CD8-positive, alpha-beta memory T cell (primary cell): Measurements from ENCODE around the gene CCDC158. TPM values are rescaled to one million over a fixed set of nuclear protein-coding genes. Genes with fewer than 3 reads are reported as not detected.

Experiments used
- CTCF ChIA-PET: fragments of 350-600 bp; sonication (Branson Sonifier 250); formaldehyde crosslinking; loops from one replicate; lab custom pipeline; 2021; ENCODE audit warnings: antibody characterized with exemption; lab: Charles Lee
- POLR2A ChIA-PET: fragments of 350-600 bp; sonication (Branson Sonifier 250); formaldehyde crosslinking; loops from one replicate; lab custom pipeline; 2021; ENCODE audit warnings: antibody characterized with exemption; lab: Charles Lee
- DNase-seq, 5 donors: peaks; one replicate each; pipeline versions ENCODE4 v3.0.0 to v3.0.0-alpha.2; 2020 to 2022; ENCODE audit warnings: mixed read lengths in 1 of 5
- H3K27ac ChIP-seq: one replicate; pipeline ENCODE4 v1.7.0; 2013; ENCODE audit warnings: low read depth, mild to moderate bottlenecking, low read length, moderate library complexity
- H3K27me3 ChIP-seq: 2 replicates; pipeline ENCODE4 v1.7.0; 2013; ENCODE audit warnings: low read length, mild to moderate bottlenecking; ENCODE audit not compliant: insufficient read depth, poor library complexity, severe bottlenecking
- H3K36me3 ChIP-seq: 2 replicates; pipeline ENCODE4 v1.7.0; 2013; ENCODE audit warnings: mild to moderate bottlenecking, low read length, moderate library complexity; ENCODE audit not compliant: insufficient read depth
- H3K4me1 ChIP-seq: 2 replicates; pipeline ENCODE4 v1.7.0; 2013; ENCODE audit warnings: mild to moderate bottlenecking, low read length, moderate library complexity; ENCODE audit not compliant: insufficient read depth
- H3K4me3 ChIP-seq: 2 replicates; pipeline ENCODE4 v1.7.0; 2013; ENCODE audit warnings: mild to moderate bottlenecking, low read length
- H3K9me3 ChIP-seq: 2 replicates; pipeline ENCODE4 v1.7.0; 2013; ENCODE audit warnings: mild to moderate bottlenecking, low read length
- H3K27ac Mint-ChIP-seq, 8 donors: one replicate each; pipeline ENCODE4 v1.8.0; 2020 to 2021; ENCODE audit warnings: mixed read lengths in 8 of 8, mild to moderate bottlenecking in 6 of 8, inconsistent platforms in 3 of 8, moderate library complexity in 3 of 8
- H3K27me3 Mint-ChIP-seq, 2 donors: one replicate each; pipeline ENCODE4 v1.8.0; 2020 to 2021; ENCODE audit warnings: mixed read lengths in 2 of 2, mild to moderate bottlenecking in 1 of 2, moderate library complexity in 1 of 2
- H3K36me3 Mint-ChIP-seq, 3 donors: one replicate each; pipeline ENCODE4 v1.8.0; 2020 to 2021; ENCODE audit warnings: mixed read lengths in 3 of 3, inconsistent platforms in 1 of 3, mild to moderate bottlenecking in 1 of 3
- H3K4me1 Mint-ChIP-seq, 3 donors: one replicate each; pipeline ENCODE4 v1.8.0; 2020 to 2021; ENCODE audit warnings: mixed read lengths in 3 of 3, inconsistent platforms in 1 of 3, mild to moderate bottlenecking in 1 of 3
- H3K4me3 Mint-ChIP-seq, 7 donors: one replicate each; pipeline ENCODE4 v1.8.0; 2020 to 2021; ENCODE audit warnings: mixed read lengths in 7 of 7, mild to moderate bottlenecking in 6 of 7, moderate library complexity in 4 of 7, inconsistent platforms in 2 of 7
- H3K9me3 Mint-ChIP-seq, 5 donors: one replicate each; pipeline ENCODE4 v1.8.0; 2020 to 2022; ENCODE audit warnings: mixed read lengths in 5 of 5, mild to moderate bottlenecking in 3 of 5, moderate library complexity in 2 of 5, inconsistent platforms in 1 of 5
- polyA plus RNA-seq: library from polyadenylated mRNA; unstranded; fragments of 300-500 nt; fragmentation: Illumina TruSeq; gene quantifications from one replicate; pipeline ENCODE4 v1.2.3, GENCODE V29; 2021
- total RNA-seq, 2 experiments: library from RNA; stranded (reverse); gene quantifications; one replicate each; pipeline ENCODE4 v1.2.3, GENCODE V29; 2021

CCDC158 gene
- total and polyA plus RNA-seq, 3 experiments from 2014 or later: not detected

DNA sequence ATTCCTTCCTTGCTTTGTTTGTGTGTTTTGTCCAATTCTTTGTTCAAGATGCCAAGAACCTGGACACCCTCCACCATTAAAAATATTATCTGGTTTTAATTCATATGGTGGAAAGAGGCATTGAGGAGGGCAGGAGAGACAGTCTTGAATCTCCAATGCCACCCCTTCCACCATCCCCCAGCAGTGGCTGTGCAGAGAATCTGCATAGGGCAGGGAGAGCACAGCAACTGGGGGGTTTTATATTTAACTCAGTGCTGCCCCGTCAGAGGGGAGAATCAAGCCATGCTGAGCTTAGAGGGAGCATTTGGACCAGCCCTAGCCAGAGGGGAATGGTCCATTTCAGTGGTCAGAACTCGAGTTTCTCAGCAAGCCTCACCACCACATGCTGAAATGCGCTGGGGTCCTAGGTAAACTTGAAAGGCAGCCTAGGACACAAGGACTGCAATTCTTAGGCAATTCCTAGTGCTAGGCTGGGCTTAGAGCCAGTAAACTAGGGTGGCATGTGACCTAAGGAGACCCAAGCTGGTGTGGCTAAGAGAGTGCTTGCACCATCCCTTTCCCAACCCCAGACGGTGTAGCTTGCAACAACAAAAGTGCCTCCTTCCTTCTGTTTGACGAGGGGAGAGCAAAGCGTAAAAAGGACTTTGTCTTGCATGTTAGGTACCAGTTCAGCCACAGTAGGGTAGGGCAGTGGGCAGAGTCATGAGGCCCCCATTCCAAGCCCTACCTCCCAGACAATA, 34.2 kb downstream of the CCDC158 start:
- H3K27ac ChIP-seq: no peak overlapping the region
- Mint-ChIP-seq H3K27ac (no peak overlapping the region), H3K4me1 (no peaks in the 10 kb centered on the region), H3K9me3 (peaks cover 9 to 24% (median 18%) of the 10 kb centered on the region in 5 donors), H3K4me3 (no peak overlapping the region), H3K36me3 (peaks cover 0 to 8% (median 0%) of the 10 kb centered on the region in 3 donors), H3K27me3 (peaks cover 8 to 55% of the 10 kb centered on the region in 2 donors)
- CTCF ChIA-PET: no interaction called here
- H3K27me3 ChIP-seq: peaks cover 4% of the 10 kb centered on the region
- POLR2A ChIA-PET: no interaction called here
- no peak for DNase-seq
- no peaks in the 10 kb centered on the region for H3K36me3 ChIP-seq
- H3K4me1 ChIP-seq: no peaks in the 10 kb centered on the region
- no peaks in the 10 kb centered on the region for H3K9me3 ChIP-seq
- no peak overlapping the region for H3K4me3 ChIP-seq

DNA sequence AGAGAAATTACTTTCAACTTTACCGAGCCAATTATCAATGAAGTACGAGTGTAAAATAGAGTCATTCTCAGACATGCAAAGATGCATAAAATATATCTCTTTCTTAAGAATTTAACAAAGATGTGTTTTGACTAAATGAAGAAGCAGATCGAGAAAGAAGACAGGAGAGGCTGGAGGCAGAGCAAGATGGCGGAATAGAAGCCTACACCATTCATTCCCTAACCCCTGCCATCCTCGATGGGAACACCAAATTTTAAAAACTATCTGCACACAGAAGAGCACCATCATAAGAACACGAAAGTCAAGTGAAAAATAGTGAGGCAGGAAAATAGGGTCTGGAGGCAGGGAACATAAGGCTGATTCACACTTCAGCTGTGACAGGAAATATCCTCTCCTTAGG, 35.0 kb downstream of the CCDC158 start:
- H3K36me3 Mint-ChIP-seq: peaks cover 0 to 8% (median 0%) of the 10 kb centered on the region in 3 donors
- POLR2A ChIA-PET: no interaction called here
- H3K27me3 Mint-ChIP-seq: peaks cover 9 to 51% of the 10 kb centered on the region in 2 donors
- Histone ChIP-seq H3K9me3 (no peaks in the 10 kb centered on the region), H3K4me1 (no peaks in the 10 kb centered on the region), H3K27me3 (peaks cover 4% of the 10 kb centered on the region), H3K36me3 (no peaks in the 10 kb centered on the region), H3K27ac (no peak overlapping the region), H3K4me3 (no peak overlapping the region)
- H3K9me3 Mint-ChIP-seq: peaks cover 9 to 23% (median 18%) of the 10 kb centered on the region in 5 donors
- CTCF ChIA-PET: no interaction called here
- no peak for DNase-seq
- H3K27ac Mint-ChIP-seq: no peak overlapping the region
- no peak overlapping the region for H3K4me3 Mint-ChIP-seq
- no peaks in the 10 kb centered on the region for H3K4me1 Mint-ChIP-seq

DNA sequence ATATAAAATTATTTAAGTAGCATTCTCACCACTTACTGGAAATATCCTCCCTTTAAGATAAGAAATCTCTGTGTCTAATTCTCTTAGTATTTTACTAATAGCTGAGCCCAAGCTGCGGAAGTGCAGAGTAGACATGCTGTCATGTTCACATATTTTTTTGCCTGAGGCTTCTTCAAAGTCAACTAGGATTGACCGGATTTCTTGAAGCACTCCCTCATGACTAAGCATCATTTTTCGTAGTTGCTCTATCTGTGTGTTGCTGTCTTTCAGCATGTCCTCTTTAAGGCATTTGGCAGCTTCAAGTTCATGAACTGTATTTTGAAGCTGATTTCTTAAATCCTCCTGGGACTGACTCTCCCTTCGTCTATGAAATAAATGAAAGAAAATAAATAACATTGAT, 36.9 kb downstream of the CCDC158 start:
- H3K4me3 Mint-ChIP-seq: no peak overlapping the region
- H3K27ac Mint-ChIP-seq: peak overlapping the region in 1 of 8 donors; percentile 36
- DNase-seq: no peak
- POLR2A ChIA-PET: no interaction called here
- peaks cover 9 to 31% of the 10 kb centered on the region in 2 donors for H3K27me3 Mint-ChIP-seq
- Histone ChIP-seq H3K27ac (no peak overlapping the region), H3K27me3 (no peaks in the 10 kb centered on the region), H3K36me3 (no peaks in the 10 kb centered on the region), H3K4me1 (no peaks in the 10 kb centered on the region), H3K4me3 (no peak overlapping the region), H3K9me3 (no peaks in the 10 kb centered on the region)
- peaks cover 0 to 11% (median 7%) of the 10 kb centered on the region in 5 donors for H3K9me3 Mint-ChIP-seq
- H3K4me1 Mint-ChIP-seq: no peaks in the 10 kb centered on the region
- H3K36me3 Mint-ChIP-seq: peaks cover 0 to 8% (median 0%) of the 10 kb centered on the region in 3 donors
- CTCF ChIA-PET: no interaction called here

DNA sequence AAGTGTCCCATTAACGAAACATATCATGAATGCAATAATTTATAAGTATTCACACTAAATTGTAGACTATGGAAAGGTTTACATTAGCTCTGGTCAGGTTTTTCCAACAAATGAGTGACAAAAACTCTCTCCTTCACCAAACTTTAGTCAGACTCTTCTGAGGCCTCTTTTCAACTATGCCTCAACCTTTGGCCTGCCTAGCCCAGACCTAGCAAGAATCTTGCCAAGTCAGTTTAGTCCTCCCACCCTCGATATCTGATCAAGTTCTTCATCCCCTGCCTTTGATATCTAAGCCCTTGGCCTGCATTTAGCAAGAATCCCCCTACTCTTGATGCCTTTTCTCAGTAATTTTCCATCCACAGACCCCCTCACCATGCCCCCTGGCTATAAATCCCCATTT, 37.9 kb downstream of the CCDC158 start:
- no peak overlapping the region for H3K4me3 ChIP-seq
- H3K27me3 ChIP-seq: no peaks in the 10 kb centered on the region
- DNase-seq: no peak
- ChIA-PET POLR2A (no interaction called here), CTCF (no interaction called here)
- H3K4me1 ChIP-seq: no peaks in the 10 kb centered on the region
- H3K27me3 Mint-ChIP-seq: peaks cover 9 to 26% of the 10 kb centered on the region in 2 donors
- no peaks in the 10 kb centered on the region for H3K9me3 ChIP-seq
- H3K9me3 Mint-ChIP-seq: peaks cover 0 to 5% (median 2%) of the 10 kb centered on the region in 5 donors
- no peaks in the 10 kb centered on the region for H3K4me1 Mint-ChIP-seq
- H3K4me3 Mint-ChIP-seq: no peak overlapping the region
- H3K36me3 Mint-ChIP-seq: peaks cover 0 to 8% (median 0%) of the 10 kb centered on the region in 3 donors
- H3K27ac Mint-ChIP-seq: no peak overlapping the region
- no peak overlapping the region for H3K27ac ChIP-seq
- no peaks in the 10 kb centered on the region for H3K36me3 ChIP-seq

DNA sequence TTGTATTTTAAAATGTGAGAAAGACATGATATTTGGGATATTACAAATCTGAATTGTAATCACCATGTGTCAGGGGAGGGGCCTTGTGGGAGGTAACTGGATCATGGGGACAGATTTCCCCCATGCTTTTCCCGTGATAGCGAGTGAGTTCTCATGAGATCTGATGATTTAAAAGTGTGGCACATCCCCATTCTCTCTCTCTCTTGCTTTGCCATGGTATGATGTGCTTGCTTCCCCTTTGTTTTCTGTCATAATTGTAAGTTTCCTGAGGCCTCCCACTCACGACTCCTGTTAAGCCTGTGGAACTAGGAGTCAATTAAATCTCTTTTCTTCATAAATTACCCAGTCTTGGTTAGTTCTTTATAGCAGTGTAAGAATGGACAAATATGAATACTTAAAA, 39.0 kb downstream of the CCDC158 start:
- ChIA-PET POLR2A (no interaction called here), CTCF (no interaction called here)
- Histone ChIP-seq H3K4me3 (no peak overlapping the region), H3K27me3 (no peaks in the 10 kb centered on the region), H3K4me1 (no peaks in the 10 kb centered on the region), H3K36me3 (no peaks in the 10 kb centered on the region), H3K27ac (no peak overlapping the region), H3K9me3 (no peaks in the 10 kb centered on the region)
- Mint-ChIP-seq H3K27ac (peak overlapping the region in 1 of 8 donors; percentile 8), H3K9me3 (peaks cover 0 to 5% (median 2%) of the 10 kb centered on the region in 5 donors), H3K4me1 (no peaks in the 10 kb centered on the region), H3K27me3 (peaks cover 9 to 28% of the 10 kb centered on the region in 2 donors), H3K36me3 (peaks cover 0 to 8% (median 0%) of the 10 kb centered on the region in 3 donors), H3K4me3 (no peak overlapping the region)
- no peak for DNase-seq

DNA sequence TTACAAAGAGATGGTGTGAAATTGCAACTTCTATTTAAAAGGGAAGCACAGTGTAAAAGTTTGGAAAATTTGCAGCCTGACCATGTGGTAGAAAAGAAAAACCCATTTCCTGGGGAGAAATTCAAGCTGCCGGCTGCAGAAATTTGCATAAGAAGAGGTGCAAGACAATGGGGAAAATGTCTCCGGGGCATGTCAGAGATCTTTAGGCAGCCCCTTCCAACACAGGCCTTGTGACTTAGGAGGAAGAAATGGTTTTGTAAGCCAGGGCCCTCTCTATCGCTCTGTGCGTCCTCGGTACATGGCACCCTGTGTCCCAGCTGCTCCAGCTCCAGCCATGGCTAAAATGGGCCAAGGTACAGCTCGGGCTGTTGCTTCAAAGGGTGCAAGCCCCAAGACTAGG, 40.4 kb downstream of the CCDC158 start:
- peaks cover 8 to 23% of the 10 kb centered on the region in 2 donors for H3K27me3 Mint-ChIP-seq
- H3K9me3 ChIP-seq: no peaks in the 10 kb centered on the region
- no peaks in the 10 kb centered on the region for H3K4me1 Mint-ChIP-seq
- peaks cover 0 to 5% (median 0%) of the 10 kb centered on the region in 5 donors for H3K9me3 Mint-ChIP-seq
- H3K27me3 ChIP-seq: no peaks in the 10 kb centered on the region
- CTCF ChIA-PET: no interaction called here
- no peaks in the 10 kb centered on the region for H3K4me1 ChIP-seq
- peaks cover 0 to 4% (median 0%) of the 10 kb centered on the region in 3 donors for H3K36me3 Mint-ChIP-seq
- DNase-seq: no peak
- no peaks in the 10 kb centered on the region for H3K36me3 ChIP-seq
- H3K27ac ChIP-seq: no peak overlapping the region
- no peak overlapping the region for H3K4me3 Mint-ChIP-seq
- POLR2A ChIA-PET: no interaction called here
- no peak overlapping the region for H3K27ac Mint-ChIP-seq
- H3K4me3 ChIP-seq: no peak overlapping the region

DNA sequence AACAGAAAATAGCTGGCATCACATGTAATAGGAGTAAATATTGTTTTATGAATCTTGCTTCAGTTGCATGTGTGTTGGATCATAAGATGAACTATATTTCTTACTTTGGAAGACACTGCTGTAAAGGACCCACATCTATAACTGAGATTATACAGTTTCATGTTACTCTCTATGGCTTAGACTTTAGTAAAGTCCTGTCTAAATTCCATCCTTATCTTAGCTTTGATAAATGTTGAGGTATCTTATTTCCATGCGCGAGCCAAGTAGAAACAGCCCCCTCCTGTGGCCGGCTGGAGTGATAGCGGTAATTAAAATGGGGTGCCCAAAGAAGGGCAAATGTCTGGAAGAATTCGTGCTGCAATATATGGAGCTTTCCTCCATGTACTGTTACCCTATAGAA, 43.0 kb downstream of the CCDC158 start:
- CTCF ChIA-PET: interaction anchor here (1.0 to 5.7 kb wide), 9 partner anchors 23 to 229 kb away, joined by 3 to 52 read pairs (median 5); partner anchors contain the start of genes NUP54 and STBD1
- H3K9me3 ChIP-seq: no peaks in the 10 kb centered on the region
- peaks cover 0 to 4% (median 0%) of the 10 kb centered on the region in 3 donors for H3K36me3 Mint-ChIP-seq
- POLR2A ChIA-PET: no interaction called here
- DNase-seq: peak; percentile 15 to 52 (median 23)
- no peak overlapping the region for H3K27ac ChIP-seq
- H3K4me1 ChIP-seq: no peaks in the 10 kb centered on the region
- no peak overlapping the region for H3K27ac Mint-ChIP-seq
- H3K27me3 Mint-ChIP-seq: peaks cover 4 to 9% of the 10 kb centered on the region in 2 donors
- H3K27me3 ChIP-seq: no peaks in the 10 kb centered on the region
- H3K4me1 Mint-ChIP-seq: peaks cover 1 to 7% (median 6%) of the 10 kb centered on the region in 3 donors
- H3K36me3 ChIP-seq: no peaks in the 10 kb centered on the region
- H3K9me3 Mint-ChIP-seq: peaks cover 0 to 5% (median 0%) of the 10 kb centered on the region in 5 donors
- no peak overlapping the region for H3K4me3 Mint-ChIP-seq
- no peak overlapping the region for H3K4me3 ChIP-seq

DNA sequence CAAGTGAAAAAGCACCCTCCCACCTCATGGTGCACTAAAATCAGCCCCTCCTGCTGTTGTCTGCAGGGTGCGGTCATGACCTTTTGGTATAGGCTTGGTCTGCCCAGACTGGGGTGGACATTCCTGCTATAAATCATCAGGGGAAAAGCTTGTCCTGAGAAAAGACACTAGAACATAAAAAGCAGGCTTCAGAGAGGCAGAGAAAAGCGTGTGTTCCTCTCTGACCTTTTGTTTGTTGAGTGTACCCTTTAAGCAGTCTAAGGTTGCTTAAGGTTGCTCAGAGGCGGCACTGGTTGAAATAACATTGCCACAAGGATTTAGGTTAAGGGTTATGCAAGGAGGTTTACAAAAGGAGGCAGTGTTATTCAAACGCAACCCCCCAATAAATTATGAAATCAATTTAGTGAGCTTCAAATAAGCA, 43.5 kb downstream of the CCDC158 start:
- Histone ChIP-seq H3K9me3 (no peaks in the 10 kb centered on the region), H3K36me3 (no peaks in the 10 kb centered on the region), H3K27ac (no peak overlapping the region), H3K27me3 (no peaks in the 10 kb centered on the region), H3K4me3 (no peak overlapping the region), H3K4me1 (no peaks in the 10 kb centered on the region)
- Mint-ChIP-seq H3K9me3 (peaks cover 0 to 5% (median 0%) of the 10 kb centered on the region in 5 donors), H3K27me3 (peaks cover 4 to 9% of the 10 kb centered on the region in 2 donors), H3K27ac (no peak overlapping the region), H3K36me3 (peaks cover 0 to 4% (median 0%) of the 10 kb centered on the region in 3 donors), H3K4me3 (no peak overlapping the region), H3K4me1 (peaks cover 1 to 7% (median 6%) of the 10 kb centered on the region in 3 donors)
- POLR2A ChIA-PET: no interaction called here
- no peak for DNase-seq
- CTCF ChIA-PET: interaction anchor here (1.0 to 5.7 kb wide), 8 partner anchors 23 to 198 kb away, joined by 3 to 52 read pairs (median 6); partner anchors contain the start of gene STBD1
